ENCODE results near the gene COX5B. TPM values are rescaled to one million over a fixed set of nuclear protein-coding genes. Genes with fewer than 3 reads are reported as not detected.

The COX5B gene
- total and polyA plus RNA-seq, 9 of the 15 experiments (the other 6 are each of a cell fraction or from before 2014, with no cell fraction given): 154 to 1,424 (median 487) TPM

- TF ChIP-seq ATF6 (CRISPR knock-in tag; IDR thresholded peaks at IDR 0.05): no peak
- TF ChIP-seq FOXK2 (conservative IDR thresholded peaks at IDR 0.05 in 1 of 2, IDR thresholded peaks at IDR 0.05 in 1 of 2; ENCODE audit: low read depth in 2 of 2): peak in 1 of 2 experiments; percentile 52; a peak in 1 of 4 replicates
- TF ChIP-seq NFXL1 (CRISPR knock-in tag; IDR thresholded peaks at IDR 0.05): no peak
- no peak for TF ChIP-seq NCOA2 (IDR thresholded peaks at IDR 0.05; ENCODE audit: partially characterized antibody in 2 of 2)
- TF ChIP-seq ZEB2 (IDR thresholded peaks at IDR 0.05): no peak
- TF ChIP-seq NONO (IDR thresholded peaks at IDR 0.05; ENCODE audit: low read depth in 2 of 2, low read length in 1 of 2): peak in 1 of 2 experiments; percentile 16; a peak in 1 of 4 replicates
- TF ChIP-seq ZNF217 (CRISPR knock-in tag; IDR thresholded peaks at IDR 0.05): no peak
- no peak for TF ChIP-seq ZNF3 (CRISPR knock-in tag; IDR thresholded peaks at IDR 0.05)
- no peak for TF ChIP-seq FOXO4 (CRISPR knock-in tag; IDR thresholded peaks at IDR 0.05)
- TF ChIP-seq ZNF165 (CRISPR knock-in tag; IDR thresholded peaks at IDR 0.05; ENCODE audit: borderline replicate concordance): no peak
- TF ChIP-seq ZFP36 (IDR thresholded peaks at IDR 0.05; ENCODE audit: low read depth, low read length, partially characterized antibody): no peak
- TF ChIP-seq GATA2 (CRISPR knock-in tag; IDR thresholded peaks at IDR 0.05): no peak
- no peak for TF ChIP-seq MITF (IDR thresholded peaks at IDR 0.05)
- TF ChIP-seq BCL6 (CRISPR knock-in tag; IDR thresholded peaks at IDR 0.05): no peak
- TF ChIP-seq ARID3A (IDR thresholded peaks at IDR 0.05; ENCODE audit: borderline replicate concordance, low read depth, low read length): 0 out of 2 replicates have a peak, but pooled peaks have one; percentile 18
- TF ChIP-seq ZKSCAN3 (CRISPR knock-in tag; IDR thresholded peaks at IDR 0.05): no peak
- TF ChIP-seq CC2D1A (IDR thresholded peaks at IDR 0.05): no peak
- TF ChIP-seq PHB2 (IDR thresholded peaks at IDR 0.05; ENCODE audit: low read depth): no peak
- no peak for TF ChIP-seq ZNF184 (CRISPR knock-in tag; IDR thresholded peaks at IDR 0.05)
- peak in 1 of 2 experiments; percentile 43; a peak in 1 of 4 replicates for TF ChIP-seq MAZ (CRISPR knock-in tag; conservative IDR thresholded peaks at IDR 0.05 in 1 of 2, IDR thresholded peaks at IDR 0.05 in 1 of 2)
- peak; percentile 90 for TF ChIP-seq RB1 (IDR thresholded peaks at IDR 0.05; ENCODE audit: low read depth)
Observed at GRCh38 chr2:97663962-97664635, 18.2 kb downstream of the COX5B start, which contains the start of gene ACTR1B (continued).

Measured in K562 (cell line).